Right lobe of liver (tissue), 6 donors: Measurements from ENCODE around the gene H6PD. TPM values are rescaled to one million over a fixed set of nuclear protein-coding genes. Genes with fewer than 3 reads are reported as not detected.

ENCODE experiments used
- ATAC-seq, 4 donors: fragments of 200-7000 bp; cut with Tn5 transposase; one replicate each; pipeline ENCODE4 v1.9.1; 2020; ENCODE audit warnings: mild to moderate bottlenecking in 4 of 4, moderate library complexity in 4 of 4
- DNase-seq, 3 donors: peaks; one replicate each; pipeline ENCODE4 v3.0.0-alpha.2; 2020
- H3K27ac ChIP-seq, 3 donors: fragments of 200-600 bp; one replicate each; pipeline ENCODE4 v1.8.0; 2022
- H3K27me3 ChIP-seq, 2 donors: fragments of 200-600 bp; one replicate each; pipeline ENCODE4 v1.8.0; 2022
- H3K36me3 ChIP-seq, 4 donors: fragments of 200-600 bp; sonication (generic) in 1 of 4; one replicate each; pipeline versions ENCODE4 v1.5.1 to v1.8.0; 2017 to 2022; ENCODE audit warnings: control low read depth in 1 of 4
- H3K4me1 ChIP-seq, 4 donors: fragments of 200-600 bp; sonication (generic) in 1 of 4; one replicate each; pipeline versions ENCODE4 v1.5.1 to v1.8.0; 2017 to 2022; ENCODE audit warnings: control low read depth in 1 of 4
- H3K4me3 ChIP-seq, 3 donors: fragments of 200-600 bp; one replicate each; pipeline ENCODE4 v1.8.0; 2022
- H3K9me3 ChIP-seq, 4 donors: fragments of 200-600 bp; sonication (generic) in 1 of 4; one replicate each; pipeline versions ENCODE4 v1.5.1 to v1.8.0; 2017 to 2022; ENCODE audit warnings: control low read depth in 1 of 4
- CTCF ChIP-seq, 4 donors: fragments of 200-600 bp in 3 of 4; fragments of 450-650 bp in 1 of 4; IDR thresholded peaks; one replicate each; pipeline versions ENCODE4 v1.5.1 to v1.8.0; 2016 to 2022; ENCODE audit warnings: antibody characterized with exemption in 4 of 4, mild to moderate bottlenecking in 2 of 4
- POLR2A ChIP-seq: fragments of 450-650 bp; IDR thresholded peaks from one replicate; pipeline ENCODE4 v1.6.1; 2017; ENCODE audit warnings: antibody characterized with exemption, mild to moderate bottlenecking
- WGBS: methylation state at CpG from one replicate; pipeline ENCODE4 v1.1.6; 2018; ENCODE audit warnings: low coverage, low lambda C conversion rate; ENCODE audit not compliant: insufficient coverage; ENCODE audit errors: missing lambda C conversion rate; 5-methylcytosine and 5-hydroxymethylcytosine counted together
- intact Hi-C, 2 donors: fragments of 100-400 bp; cut with DNase I; formaldehyde crosslinking; loops; one replicate each; pipeline versions ENCODE4 v1.11.2 to v1.14.1; 2022
- long read RNA-seq: library from polyadenylated mRNA; unstranded; transcript quantifications from one replicate; pipeline ENCODE4 v2.0.0, GENCODE V29; 2019
- total RNA-seq, 6 experiments: library from RNA; depleted of rRNA in 2 of 6; stranded (reverse); fragments of >200 nt in 2 of 6; fragmentation: NEBNext Ultra II Directional in 3 of 6; extraction: Animal tissue kit (Norgen Biotek cat#: 25700) in 3 of 6; gene quantifications; one replicate each; pipeline versions ENCODE4 v1.1.0 to v1.2.4, GENCODE V29; 2016 to 2023
- donor health status: DM: no; HTN: yes; CAD: no.
- donor health status: DM: no; HTN: no; CAD: no.
- donor health status: DM: no; HTN: no; CAD: no.
- donor health status: DM: no; HTN: yes; CAD: no.
- donor health status: DM: no; HTN: yes; CAD: no.

Gene H6PD
- total RNA-seq: 100 to 1,000 TPM; 102 to 158 (median 120) TPM
- long read RNA-seq, partial matches to known transcripts: 0 of 10 reads
- long read RNA-seq, other reads (novel, unspliced or antisense): 10 of 10 reads

GRCh38 chr1:9234223-9235095 is at the start of gene H6PD:
H6PD (plus strand) TSS chr1:9234774; CDS start chr1:9244935, 10,161 bp downstream.
- 2% methylated on average over 18 of the region's 106 CpGs for WGBS
- ATAC-seq (peak; percentile 51 to 76 (median 67)), DNase-seq (peak; percentile 92 to 94 (median 92))
- peak; percentile 88 for TF ChIP-seq POLR2A
- TF ChIP-seq CTCF (IDR thresholded peaks at IDR 0.05): peak; percentile 53 to 92 (median 56)
- no peaks in the 10 kb centered on the region for H3K36me3 ChIP-seq
- no peaks in the 10 kb centered on the region for H3K27me3 ChIP-seq
- H3K4me1 ChIP-seq: peaks cover 0 to 50% (median 24%) of the 10 kb centered on the region in 4 donors
- H3K9me3 ChIP-seq: no peaks in the 10 kb centered on the region
- intact Hi-C loops: no loop called here
- peak within 1 kb of the TSS; percentile 96 to 99 (median 97) for H3K27ac ChIP-seq
- peak within 1 kb of the TSS; percentile 54 to 66 (median 55) for H3K4me3 ChIP-seq

- Histone ChIP-seq H3K9me3 (no peaks in the 10 kb centered on the region), H3K27ac (no peak overlapping the region), H3K27me3 (no peaks in the 10 kb centered on the region), H3K4me1 (peaks cover 0 to 3% (median 0%) of the 10 kb centered on the region in 4 donors), H3K4me3 (no peak overlapping the region), H3K36me3 (no peaks in the 10 kb centered on the region)
- ATAC-seq: peak in 1 of 4 donors; percentile 60
- TF ChIP-seq CTCF (IDR thresholded peaks at IDR 0.05) (no peak), POLR2A (no peak)
- 54% methylated on average over 2 of the region's 5 CpGs for WGBS
- no peak for DNase-seq
- intact Hi-C loops: loop anchor here in 1 of 2 donors (10.0 kb wide), 1 partner anchor 261 kb away; no protein-coding TSS in a partner anchor
These were observed 48.3 kb upstream of the H6PD start for GRCh38 chr1:9186082-9186859.

GRCh38 chr1:9187004-9187403 is 47.6 kb upstream of the H6PD start:
- DNase-seq: no peak
- intact Hi-C loops: loop anchor here in 1 of 2 donors (10.0 kb wide), 1 partner anchor 262 kb away; no protein-coding TSS in a partner anchor
- no peaks in the 10 kb centered on the region for H3K36me3 ChIP-seq
- H3K9me3 ChIP-seq: no peaks in the 10 kb centered on the region
- H3K27ac ChIP-seq: no peak overlapping the region
- H3K4me3 ChIP-seq: no peak overlapping the region
- no peak for TF ChIP-seq POLR2A
- TF ChIP-seq CTCF (IDR thresholded peaks at IDR 0.05): no peak
- ATAC-seq: no peak
- WGBS: 31% methylated on average over 2 of the region's 2 CpGs
- peaks cover 0 to 3% (median 0%) of the 10 kb centered on the region in 4 donors for H3K4me1 ChIP-seq
- H3K27me3 ChIP-seq: no peaks in the 10 kb centered on the region

- Histone ChIP-seq H3K27ac (no peak overlapping the region), H3K4me3 (no peak overlapping the region), H3K9me3 (no peaks in the 10 kb centered on the region), H3K27me3 (no peaks in the 10 kb centered on the region), H3K4me1 (peaks cover 0 to 3% (median 0%) of the 10 kb centered on the region in 4 donors), H3K36me3 (no peaks in the 10 kb centered on the region)
- no peak for TF ChIP-seq POLR2A
- TF ChIP-seq CTCF (IDR thresholded peaks at IDR 0.05): no peak
- ATAC-seq (no peak), DNase-seq (no peak)
- intact Hi-C loops: no loop called here
- 95% methylated on average over 5 of the region's 5 CpGs for WGBS
These were observed 44.3 kb upstream of the H6PD start for GRCh38 chr1:9190234-9190633.
